ENCODE data around the gene SERPINA10.
"Not testable (repeated sequence)": the region's sequence is repeated elsewhere in the genome, so short reads cannot be mapped to it uniquely, and the experiment has no call there.

The SERPINA10 gene

DNA sequence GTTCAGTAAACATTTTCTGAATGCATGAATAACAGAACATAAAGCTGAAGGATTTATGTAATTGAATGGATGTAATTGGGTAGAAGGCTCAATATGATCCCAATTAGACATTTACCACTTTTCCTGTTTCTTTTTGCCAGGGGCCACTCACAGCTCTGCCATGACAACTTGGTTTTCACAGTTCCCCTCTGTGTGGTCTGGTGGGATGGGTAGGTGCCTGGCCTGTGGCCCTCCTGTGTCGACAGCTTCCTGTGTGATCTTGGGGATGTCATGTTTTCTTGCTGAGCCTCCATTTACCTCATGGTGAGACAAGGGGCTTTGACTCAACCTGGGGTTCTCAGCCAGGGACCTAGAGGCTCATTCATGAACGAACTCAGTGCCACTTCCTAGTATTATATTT, 12.6 kb upstream of the SERPINA10 start:
- ChIA-PET POLR2A (no interaction called here), CTCF (no interaction called here)
- Histone ChIP-seq H3K4me3 (ENCODE audit: control insufficient read depth in 1 of 7, extremely low read depth in 1 of 7, insufficient read depth in 4 of 7, low read depth in 2 of 7, low read length in 6 of 7) (no peak overlapping the region), H3K36me3 (ENCODE audit: control insufficient read depth in 4 of 4, insufficient read depth in 4 of 4, low read length in 3 of 4) (no peaks in the 10 kb centered on the region), H3K27ac (ENCODE audit: insufficient read depth in 1 of 2, low read depth in 1 of 2, low read length in 2 of 2, poor library complexity in 1 of 2, severe bottlenecking in 2 of 2) (no peak overlapping the region), H3K27me3 (replicated peaks in 2 of 5; ENCODE audit: control insufficient read depth in 4 of 5, insufficient read depth in 5 of 5, low read length in 4 of 5) (peaks cover 0 to 3% (median 0%) of the 10 kb centered on the region in 5 experiments), H3K4me1 (ENCODE audit: control extremely low read depth in 1 of 4, control insufficient read depth in 4 of 4, insufficient read depth in 4 of 4, low read length in 3 of 4) (no peaks in the 10 kb centered on the region), H3K9me3 (ENCODE audit: control extremely low read depth in 1 of 5, control insufficient read depth in 4 of 5, insufficient read depth in 2 of 5, low read depth in 1 of 5, low read length in 4 of 5) (peaks cover 0 to 13% (median 3%) of the 10 kb centered on the region in 5 experiments)
- WGBS (ENCODE audit: insufficient coverage) = 71% methylated on average over 1 of the region's 2 CpGs
- no peak for DNase-seq

- H3K27ac ChIP-seq (ENCODE audit: insufficient read depth in 1 of 2, low read depth in 1 of 2, low read length in 2 of 2, poor library complexity in 1 of 2, severe bottlenecking in 2 of 2) = no peak overlapping the region
- peaks cover 0 to 13% (median 4%) of the 10 kb centered on the region in 5 experiments for H3K9me3 ChIP-seq (ENCODE audit: control extremely low read depth in 1 of 5, control insufficient read depth in 4 of 5, insufficient read depth in 2 of 5, low read depth in 1 of 5, low read length in 4 of 5)
- H3K36me3 ChIP-seq (ENCODE audit: control insufficient read depth in 4 of 4, insufficient read depth in 4 of 4, low read length in 3 of 4) = no peaks in the 10 kb centered on the region
- WGBS (ENCODE audit: insufficient coverage) = 100% methylated on average over 6 of the region's 6 CpGs
- ChIA-PET CTCF (no interaction called here), POLR2A (no interaction called here)
- H3K4me1 ChIP-seq (ENCODE audit: control extremely low read depth in 1 of 4, control insufficient read depth in 4 of 4, insufficient read depth in 4 of 4, low read length in 3 of 4) = no peaks in the 10 kb centered on the region
- peaks cover 0 to 3% (median 0%) of the 10 kb centered on the region in 5 experiments for H3K27me3 ChIP-seq (replicated peaks in 2 of 5; ENCODE audit: control insufficient read depth in 4 of 5, insufficient read depth in 5 of 5, low read length in 4 of 5)
- H3K4me3 ChIP-seq (ENCODE audit: control insufficient read depth in 1 of 7, extremely low read depth in 1 of 7, insufficient read depth in 4 of 7, low read depth in 2 of 7, low read length in 6 of 7) = no peak overlapping the region
- no peak for DNase-seq
Observed at GRCh38 chr14:94304243-94304642, 11.2 kb upstream of the SERPINA10 start.

GRCh38 chr14:94303111-94303510, 10.0 kb upstream of the SERPINA10 start:
- Histone ChIP-seq H3K9me3 (ENCODE audit: control extremely low read depth in 1 of 5, control insufficient read depth in 4 of 5, insufficient read depth in 2 of 5, low read depth in 1 of 5, low read length in 4 of 5) (peaks cover 0 to 9% (median 4%) of the 10 kb centered on the region in 5 experiments), H3K36me3 (ENCODE audit: control insufficient read depth in 4 of 4, insufficient read depth in 4 of 4, low read length in 3 of 4) (no peaks in the 10 kb centered on the region), H3K4me1 (ENCODE audit: control extremely low read depth in 1 of 4, control insufficient read depth in 4 of 4, insufficient read depth in 4 of 4, low read length in 3 of 4) (no peaks in the 10 kb centered on the region), H3K27ac (ENCODE audit: insufficient read depth in 1 of 2, low read depth in 1 of 2, low read length in 2 of 2, poor library complexity in 1 of 2, severe bottlenecking in 2 of 2) (no peak overlapping the region), H3K27me3 (replicated peaks in 2 of 5; ENCODE audit: control insufficient read depth in 4 of 5, insufficient read depth in 5 of 5, low read length in 4 of 5) (no peaks in the 10 kb centered on the region), H3K4me3 (ENCODE audit: control insufficient read depth in 1 of 7, extremely low read depth in 1 of 7, insufficient read depth in 4 of 7, low read depth in 2 of 7, low read length in 6 of 7) (no peak overlapping the region)
- CTCF ChIA-PET = no interaction called here
- POLR2A ChIA-PET = no interaction called here
- 93% methylated on average over 4 of the region's 7 CpGs for WGBS (ENCODE audit: insufficient coverage)
- DNase-seq = no peak

DNA sequence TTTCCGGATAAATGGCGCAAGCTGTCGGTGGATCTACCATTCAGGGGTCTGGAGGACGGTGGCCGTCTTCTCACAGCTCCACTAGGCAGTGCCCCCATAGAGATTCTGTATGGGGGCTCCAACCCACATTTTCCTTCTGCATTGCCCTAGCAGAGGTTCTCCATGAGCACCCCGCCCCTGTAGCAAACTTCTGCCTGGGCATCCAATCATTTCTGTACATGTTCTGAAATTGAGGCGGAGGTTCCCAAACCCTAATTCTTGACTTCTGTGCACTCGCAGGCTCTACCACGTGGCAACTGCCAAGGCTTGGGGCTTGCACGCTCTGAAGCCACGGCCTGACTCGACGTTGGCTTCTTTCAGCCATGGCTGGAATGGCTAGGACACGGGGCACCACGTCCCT, 5.1 kb upstream of the SERPINA10 start:
- DNase-seq = no peak
- H3K27ac ChIP-seq (ENCODE audit: insufficient read depth in 1 of 2, low read depth in 1 of 2, low read length in 2 of 2, poor library complexity in 1 of 2, severe bottlenecking in 2 of 2) = no peak overlapping the region
- CTCF ChIA-PET = interaction anchor here (1.2 kb wide), 1 partner anchor 38 kb away, joined by 3 read pairs; no protein-coding TSS in a partner anchor
- no peaks in the 10 kb centered on the region for H3K36me3 ChIP-seq (ENCODE audit: control insufficient read depth in 4 of 4, insufficient read depth in 4 of 4, low read length in 3 of 4)
- H3K9me3 ChIP-seq (ENCODE audit: control extremely low read depth in 1 of 5, control insufficient read depth in 4 of 5, insufficient read depth in 2 of 5, low read depth in 1 of 5, low read length in 4 of 5) = peaks cover 0 to 1% (median 0%) of the 10 kb centered on the region in 5 experiments
- H3K4me3 ChIP-seq (ENCODE audit: control insufficient read depth in 1 of 7, extremely low read depth in 1 of 7, insufficient read depth in 4 of 7, low read depth in 2 of 7, low read length in 6 of 7) = no peak overlapping the region
- POLR2A ChIA-PET = no interaction called here
- WGBS (ENCODE audit: insufficient coverage) = 95% methylated on average over 12 of the region's 15 CpGs
- H3K27me3 ChIP-seq (replicated peaks in 2 of 5; ENCODE audit: control insufficient read depth in 4 of 5, insufficient read depth in 5 of 5, low read length in 4 of 5) = peaks cover 0 to 2% (median 0%) of the 10 kb centered on the region in 5 experiments
- H3K4me1 ChIP-seq (ENCODE audit: control extremely low read depth in 1 of 4, control insufficient read depth in 4 of 4, insufficient read depth in 4 of 4, low read length in 3 of 4) = no peaks in the 10 kb centered on the region

DNA sequence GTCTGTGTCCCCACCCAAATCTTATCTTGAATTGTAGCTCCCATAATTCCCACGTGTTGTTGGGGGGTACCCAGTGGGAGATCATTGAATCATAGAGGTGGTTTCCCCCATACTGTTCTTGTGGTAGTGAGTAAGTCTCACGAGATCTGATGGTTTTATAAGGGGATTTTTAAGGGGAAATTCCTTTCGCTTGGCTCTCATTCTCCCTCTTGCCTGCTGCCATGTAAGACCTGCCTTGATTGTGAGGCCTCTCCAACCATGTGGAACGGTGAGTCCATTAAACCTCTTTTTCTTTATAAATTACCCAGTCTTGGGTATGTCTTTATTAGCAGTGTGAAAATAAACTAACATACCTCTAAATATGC, 3.1 kb upstream of the SERPINA10 start:
- CTCF ChIA-PET = not testable (repeated sequence)

DNA sequence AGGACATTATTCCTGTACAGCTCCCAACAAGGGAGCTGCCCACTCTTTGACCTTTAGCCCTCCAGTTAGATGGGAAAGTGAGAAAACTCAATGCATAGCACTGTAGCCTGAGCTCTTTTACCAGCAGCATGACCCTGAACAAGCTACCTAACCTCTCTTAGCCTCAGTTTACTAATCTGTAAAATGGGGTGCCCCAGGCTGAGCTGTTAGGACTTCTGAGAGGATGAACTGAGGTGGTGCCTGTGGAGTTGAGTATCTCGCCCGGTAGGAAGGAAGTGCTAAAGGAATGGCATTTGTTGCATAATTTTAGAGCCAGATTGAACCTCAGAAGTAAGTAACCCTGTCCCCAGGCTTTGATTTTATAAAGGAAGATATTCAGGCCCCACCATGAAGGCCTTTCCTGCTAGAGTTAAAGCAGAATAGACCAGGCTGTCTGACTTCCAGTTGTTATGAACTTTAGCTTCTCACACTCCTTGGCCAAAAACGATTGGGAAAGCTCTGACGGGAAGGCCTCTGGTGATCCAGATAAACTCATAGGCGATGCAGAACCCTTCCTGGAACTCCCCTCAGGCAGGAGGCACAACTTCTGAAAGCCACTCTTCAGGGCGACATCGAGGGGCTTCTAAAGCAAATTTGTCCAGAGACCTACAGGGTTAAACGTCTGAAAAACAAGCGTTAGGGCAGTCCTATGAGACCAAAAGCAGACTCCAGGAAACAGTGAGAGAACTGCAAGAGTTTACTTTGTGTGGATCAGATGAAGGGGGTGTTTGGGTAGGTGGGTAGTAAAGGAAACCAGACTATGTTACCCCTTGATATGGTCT, 2.5 kb upstream of the SERPINA10 start:
- CTCF ChIA-PET = no interaction called here
- H3K4me3 ChIP-seq (ENCODE audit: control insufficient read depth in 1 of 7, extremely low read depth in 1 of 7, insufficient read depth in 4 of 7, low read depth in 2 of 7, low read length in 6 of 7) = no peak overlapping the region
- H3K27ac ChIP-seq (ENCODE audit: insufficient read depth in 1 of 2, low read depth in 1 of 2, low read length in 2 of 2, poor library complexity in 1 of 2, severe bottlenecking in 2 of 2) = no peak overlapping the region
- H3K27me3 ChIP-seq (replicated peaks in 2 of 5; ENCODE audit: control insufficient read depth in 4 of 5, insufficient read depth in 5 of 5, low read length in 4 of 5) = peaks cover 0 to 2% (median 0%) of the 10 kb centered on the region in 5 experiments
- no peak for DNase-seq
- POLR2A ChIA-PET = no interaction called here
- H3K9me3 ChIP-seq (ENCODE audit: control extremely low read depth in 1 of 5, control insufficient read depth in 4 of 5, insufficient read depth in 2 of 5, low read depth in 1 of 5, low read length in 4 of 5) = peaks cover 0 to 1% (median 0%) of the 10 kb centered on the region in 5 experiments
- WGBS (ENCODE audit: insufficient coverage) = 74% methylated on average over 9 of the region's 9 CpGs
- no peaks in the 10 kb centered on the region for H3K36me3 ChIP-seq (ENCODE audit: control insufficient read depth in 4 of 4, insufficient read depth in 4 of 4, low read length in 3 of 4)
- no peaks in the 10 kb centered on the region for H3K4me1 ChIP-seq (ENCODE audit: control extremely low read depth in 1 of 4, control insufficient read depth in 4 of 4, insufficient read depth in 4 of 4, low read length in 3 of 4)

More for the DNA sequence above, 3.1 kb upstream of the SERPINA10 start:
- DNase-seq; H3K27ac ChIP-seq (ENCODE audit: insufficient read depth in 1 of 2, low read depth in 1 of 2, low read length in 2 of 2, poor library complexity in 1 of 2, severe bottlenecking in 2 of 2); H3K27me3 ChIP-seq (replicated peaks in 2 of 5; ENCODE audit: control insufficient read depth in 4 of 5, insufficient read depth in 5 of 5, low read length in 4 of 5); POLR2A ChIA-PET; H3K9me3 ChIP-seq (ENCODE audit: control extremely low read depth in 1 of 5, control insufficient read depth in 4 of 5, insufficient read depth in 2 of 5, low read depth in 1 of 5, low read length in 4 of 5); H3K4me3 ChIP-seq (ENCODE audit: control insufficient read depth in 1 of 7, extremely low read depth in 1 of 7, insufficient read depth in 4 of 7, low read depth in 2 of 7, low read length in 6 of 7); H3K36me3 ChIP-seq (ENCODE audit: control insufficient read depth in 4 of 4, insufficient read depth in 4 of 4, low read length in 3 of 4); H3K4me1 ChIP-seq (ENCODE audit: control extremely low read depth in 1 of 4, control insufficient read depth in 4 of 4, insufficient read depth in 4 of 4, low read length in 3 of 4): not testable (repeated sequence)
- no CpG with 5 or more reads among the region's 4 CpGs for WGBS (ENCODE audit: insufficient coverage)

GRCh38 chr14:94293578-94293924, 483 bp upstream of the SERPINA10 start:
- DNase-seq = no peak
- Histone ChIP-seq H3K9me3 (ENCODE audit: control extremely low read depth in 1 of 5, control insufficient read depth in 4 of 5, insufficient read depth in 2 of 5, low read depth in 1 of 5, low read length in 4 of 5) (no peaks in the 10 kb centered on the region), H3K4me1 (ENCODE audit: control extremely low read depth in 1 of 4, control insufficient read depth in 4 of 4, insufficient read depth in 4 of 4, low read length in 3 of 4) (no peaks in the 10 kb centered on the region), H3K27me3 (replicated peaks in 2 of 5; ENCODE audit: control insufficient read depth in 4 of 5, insufficient read depth in 5 of 5, low read length in 4 of 5) (peaks cover 0 to 5% (median 0%) of the 10 kb centered on the region in 5 experiments), H3K36me3 (ENCODE audit: control insufficient read depth in 4 of 4, insufficient read depth in 4 of 4, low read length in 3 of 4) (no peaks in the 10 kb centered on the region), H3K27ac (ENCODE audit: insufficient read depth in 1 of 2, low read depth in 1 of 2, low read length in 2 of 2, poor library complexity in 1 of 2, severe bottlenecking in 2 of 2) (no peak overlapping the region), H3K4me3 (ENCODE audit: control insufficient read depth in 1 of 7, extremely low read depth in 1 of 7, insufficient read depth in 4 of 7, low read depth in 2 of 7, low read length in 6 of 7) (no peak overlapping the region)
- WGBS (ENCODE audit: insufficient coverage) = no CpG with 5 or more reads among the region's 3 CpGs
- CTCF ChIA-PET = no interaction called here
- POLR2A ChIA-PET = no interaction called here
